Activated naive CD4-positive, alpha-beta T cell treated with anti-CD3 and anti-CD28 coated beads for 36 hours (primary cell): ENCODE data around the gene SEC16A. TPM values are rescaled to one million over a fixed set of nuclear protein-coding genes. Genes with fewer than 3 reads are reported as not detected.
"Not testable (repeated sequence)": the region's sequence is repeated elsewhere in the genome, so short reads cannot be mapped to it uniquely, and the experiment has no call there.

Experiments used
- CTCF ChIA-PET: fragments of 350-600 bp; sonication (Branson Sonifier 250); formaldehyde crosslinking; loops from one replicate; lab custom pipeline; 2021; ENCODE audit warnings: antibody characterized with exemption; lab: Charles Lee
- DNase-seq: peaks from one replicate; pipeline ENCODE4 v3.0.0-alpha.2; 2020
- H3K27ac Mint-ChIP-seq: one replicate; pipeline ENCODE4 v1.8.0; 2021; ENCODE audit warnings: mild to moderate bottlenecking, mixed read lengths
- H3K27me3 Mint-ChIP-seq: one replicate; pipeline ENCODE4 v1.8.0; 2021; ENCODE audit warnings: low read depth, mixed read lengths
- H3K36me3 Mint-ChIP-seq: one replicate; pipeline ENCODE4 v1.8.0; 2021; ENCODE audit warnings: low read depth, mixed read lengths
- H3K4me1 Mint-ChIP-seq: one replicate; pipeline ENCODE4 v1.8.0; 2021; ENCODE audit warnings: low read depth, mixed read lengths
- H3K4me3 Mint-ChIP-seq: one replicate; pipeline ENCODE4 v1.8.0; 2021; ENCODE audit warnings: mild to moderate bottlenecking, moderate library complexity, mixed read lengths
- H3K9me3 Mint-ChIP-seq: one replicate; pipeline ENCODE4 v1.8.0; 2021; ENCODE audit warnings: mixed read lengths
- intact Hi-C: fragments of 100-400 bp; cut with micrococcal nuclease; formaldehyde crosslinking; loops from one replicate; pipeline ENCODE4 v1.15.1; 2023
- total RNA-seq, 2 experiments: library from RNA; stranded (reverse); gene quantifications; one replicate each; pipeline ENCODE4 v1.2.3, GENCODE V29; 2021

SEC16A gene
- total RNA-seq, 2 experiments from 2014 or later = 44.1 to 47.3 TPM

DNA sequence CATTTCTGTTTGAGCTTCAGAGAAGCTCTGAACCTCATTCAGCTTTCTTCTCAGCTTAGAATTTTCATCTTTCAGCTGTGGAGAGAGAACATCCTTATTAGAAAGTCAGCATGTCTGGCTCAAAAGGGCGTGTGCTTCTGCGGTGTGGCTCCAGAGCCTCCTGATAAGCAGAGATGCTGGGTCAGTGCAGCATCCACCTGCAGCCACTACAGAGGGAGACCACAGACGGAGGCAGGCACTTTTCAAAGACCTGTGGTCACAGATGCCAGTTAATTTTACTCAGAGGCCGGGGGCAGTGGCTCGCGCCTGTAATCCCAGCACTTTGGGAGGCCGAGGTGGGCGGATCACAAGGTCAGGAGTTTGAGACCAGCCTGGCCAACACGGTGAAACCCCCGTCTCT, 76.9 kb downstream of the SEC16A start:
- Mint-ChIP-seq H3K36me3 (peaks cover 63% of the 10 kb centered on the region), H3K4me1 (peaks cover 74% of the 10 kb centered on the region), H3K27ac (peak overlapping the region; percentile 98)
- H3K27me3 Mint-ChIP-seq, DNase-seq, H3K4me3 Mint-ChIP-seq, H3K9me3 Mint-ChIP-seq: not testable (repeated sequence)
- CTCF ChIA-PET = interaction anchor here (0.6 to 0.9 kb wide), 2 partner anchors 40 to 224 kb away, joined by 3 to 4 read pairs; no protein-coding TSS in a partner anchor
- intact Hi-C loops = loop anchor here (2.0 kb wide), 2 partner anchors 33 to 161 kb away; partner anchors contain the start of genes INPP5E and QSOX2

DNA sequence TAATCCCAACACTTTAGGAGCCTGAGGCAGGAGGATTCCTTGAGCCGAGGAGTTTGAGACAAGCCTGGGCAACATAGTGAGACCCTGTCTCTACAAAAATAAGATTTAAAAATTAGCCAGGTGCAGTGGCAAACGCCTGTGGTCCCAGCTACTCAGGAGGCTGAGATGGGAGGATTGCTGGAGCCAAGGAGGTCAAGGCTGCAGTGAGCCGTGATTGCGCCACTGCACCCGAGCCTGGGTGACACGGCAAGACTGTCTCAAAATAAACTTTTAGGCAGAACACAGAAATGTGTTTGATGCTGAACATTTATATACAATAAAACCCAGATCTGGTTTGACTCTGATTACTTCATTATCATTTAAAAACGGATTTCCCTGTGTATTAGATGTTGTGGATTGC, 77.4 kb downstream of the SEC16A start:
- H3K27ac Mint-ChIP-seq = peak overlapping the region; percentile 98
- CTCF ChIA-PET = no interaction called here
- DNase-seq = no peak
- peaks cover 63% of the 10 kb centered on the region for H3K36me3 Mint-ChIP-seq
- H3K27me3 Mint-ChIP-seq = no peaks in the 10 kb centered on the region
- intact Hi-C loops = loop anchor here (2.0 kb wide), 2 partner anchors 33 to 161 kb away; partner anchors contain the start of genes INPP5E and QSOX2
- no peak overlapping the region for H3K4me3 Mint-ChIP-seq
- peaks cover 78% of the 10 kb centered on the region for H3K4me1 Mint-ChIP-seq
- no peaks in the 10 kb centered on the region for H3K9me3 Mint-ChIP-seq

DNA sequence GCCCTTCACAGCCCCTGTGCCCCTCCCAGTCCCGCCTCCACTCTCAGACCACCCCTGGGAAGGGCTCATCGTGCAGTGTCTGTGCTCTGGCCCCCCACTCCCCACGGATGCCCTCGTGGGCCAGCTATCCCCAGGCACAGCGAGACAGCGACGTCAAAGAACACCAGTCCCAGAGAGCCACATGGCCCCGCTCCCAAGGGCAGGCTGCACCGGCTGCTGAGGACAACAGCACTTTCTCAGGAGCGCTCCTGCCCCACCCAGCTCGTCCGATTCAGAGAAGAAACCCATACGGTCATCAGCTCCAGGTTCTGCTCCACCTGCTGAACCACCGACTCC, 78.1 kb downstream of the SEC16A start:
- Mint-ChIP-seq H3K27ac (peak overlapping the region; percentile 98), H3K36me3 (peaks cover 60% of the 10 kb centered on the region), H3K27me3 (no peaks in the 10 kb centered on the region), H3K9me3 (no peaks in the 10 kb centered on the region), H3K4me3 (peak overlapping the region; percentile 60), H3K4me1 (peaks cover 76% of the 10 kb centered on the region)
- CTCF ChIA-PET = no interaction called here
- no peak for DNase-seq
- intact Hi-C loops = loop anchor here (1.0 to 5.0 kb wide), 8 partner anchors 34 to 683 kb away; partner anchors contain the start of genes CAMSAP1, INPP5E, MAN1B1 and QSOX2

DNA sequence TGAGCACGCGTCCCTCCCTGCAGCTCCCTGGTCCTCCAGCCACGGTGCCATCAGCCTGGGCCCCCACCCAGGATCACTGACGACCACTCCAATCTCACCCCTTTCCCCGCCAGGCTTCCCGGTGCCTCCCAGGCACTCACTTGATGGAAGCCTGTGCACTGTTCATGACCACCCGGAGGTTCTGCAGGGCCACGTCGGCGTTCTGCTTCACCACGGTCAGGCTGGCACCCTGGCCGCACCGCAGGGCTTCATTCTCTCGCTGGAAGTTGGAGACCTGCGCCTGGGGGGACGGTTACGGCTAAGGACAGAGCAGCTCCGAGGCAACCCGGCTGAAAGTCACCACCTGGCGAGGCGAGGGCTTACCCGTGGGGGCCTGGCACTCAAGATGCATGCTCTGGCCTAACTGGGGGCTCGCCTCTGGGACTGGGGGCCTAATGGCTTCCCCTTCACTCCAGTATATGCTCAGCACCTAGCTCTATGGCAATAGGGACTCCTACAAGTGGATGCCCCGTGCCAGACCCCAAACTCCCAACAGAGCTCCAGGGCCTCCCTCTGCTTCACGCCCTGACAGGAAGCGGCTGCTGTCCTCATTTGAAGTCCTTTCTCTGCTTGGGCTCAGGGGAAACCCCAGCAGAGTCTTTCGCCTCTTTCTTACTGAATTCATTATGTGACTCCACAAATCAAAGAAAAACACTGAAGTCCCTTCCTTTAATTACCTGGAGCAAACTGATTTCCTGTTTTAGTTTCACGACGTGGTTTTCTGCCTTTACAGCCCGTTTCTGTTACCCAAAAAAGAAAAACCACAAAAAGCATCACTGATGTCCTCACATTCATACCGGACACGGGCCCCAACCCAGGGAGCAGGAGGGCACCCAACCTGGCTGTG, 78.7 kb downstream of the SEC16A start:
- H3K27ac Mint-ChIP-seq = peak overlapping the region; percentile 98
- H3K4me1 Mint-ChIP-seq = peaks cover 72% of the 10 kb centered on the region
- DNase-seq = peak; percentile 85
- H3K4me3 Mint-ChIP-seq = peak overlapping the region; percentile 60
- CTCF ChIA-PET = interaction anchor here (0.6 to 1.4 kb wide), 7 partner anchors 10 to 135 kb away, joined by 3 to 5 read pairs (median 4); no protein-coding TSS in a partner anchor
- peaks cover 58% of the 10 kb centered on the region for H3K36me3 Mint-ChIP-seq
- intact Hi-C loops = loop anchor here (1.0 to 5.0 kb wide), 11 partner anchors 35 to 683 kb away; partner anchors contain the start of genes CAMSAP1, DNLZ, INPP5E and MAN1B1
- H3K9me3 Mint-ChIP-seq = no peaks in the 10 kb centered on the region
- no peaks in the 10 kb centered on the region for H3K27me3 Mint-ChIP-seq

DNA sequence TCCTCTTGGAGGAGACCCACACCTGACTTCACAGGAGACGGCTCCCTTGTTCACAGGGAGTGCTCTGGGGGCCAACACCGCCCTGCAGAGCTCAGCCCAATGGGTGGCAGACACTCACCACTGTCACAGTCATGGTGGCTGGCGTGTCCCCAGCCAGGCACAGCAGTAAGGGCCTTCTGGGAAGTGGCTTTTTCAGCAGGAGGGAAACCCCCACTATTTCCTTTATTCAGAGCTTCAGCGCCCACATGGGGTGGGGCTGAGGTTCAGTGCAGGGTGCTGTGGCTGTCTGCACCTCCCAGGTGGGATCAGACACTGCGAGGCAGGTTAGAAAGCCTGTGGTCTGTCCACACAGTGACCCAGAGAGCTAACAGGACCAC, 79.3 kb downstream of the SEC16A start:
- Mint-ChIP-seq H3K27ac (peak overlapping the region; percentile 98), H3K27me3 (no peaks in the 10 kb centered on the region), H3K4me1 (peaks cover 72% of the 10 kb centered on the region), H3K4me3 (peak overlapping the region; percentile 60), H3K36me3 (peaks cover 58% of the 10 kb centered on the region), H3K9me3 (no peaks in the 10 kb centered on the region)
- intact Hi-C loops = loop anchor here (1.0 to 5.0 kb wide), 7 partner anchors 40 to 684 kb away; partner anchors contain the start of genes CAMSAP1, DNLZ, MAN1B1 and SEC16A
- CTCF ChIA-PET = interaction anchor here (0.6 to 1.4 kb wide), 8 partner anchors 11 to 136 kb away, joined by 3 to 5 read pairs (median 4); no protein-coding TSS in a partner anchor
- DNase-seq = peak; percentile 90

DNA sequence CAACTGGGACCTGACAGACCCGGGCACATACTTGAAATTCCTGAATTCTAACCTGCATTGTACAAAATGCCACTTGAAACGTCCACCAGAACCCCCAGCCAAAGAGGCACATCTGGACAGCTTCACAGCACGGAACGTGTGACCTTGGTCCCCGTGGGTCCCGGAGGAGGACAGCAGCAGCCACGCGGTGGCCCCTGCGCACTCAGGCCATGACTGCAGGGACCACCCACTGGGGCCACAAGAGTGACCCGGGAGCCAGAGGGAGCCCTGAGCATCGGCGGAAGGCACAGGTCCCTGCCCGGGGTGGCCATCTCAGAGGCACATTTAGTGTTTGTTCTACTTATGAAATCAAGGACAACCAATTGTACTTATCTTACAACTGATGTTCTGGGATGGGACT, 80.8 kb downstream of the SEC16A start:
- Mint-ChIP-seq H3K27ac (peak overlapping the region; percentile 85), H3K4me3 (no peak overlapping the region), H3K4me1 (peaks cover 65% of the 10 kb centered on the region), H3K27me3 (no peaks in the 10 kb centered on the region), H3K36me3 (peaks cover 53% of the 10 kb centered on the region), H3K9me3 (no peaks in the 10 kb centered on the region)
- no peak for DNase-seq
- CTCF ChIA-PET = interaction anchor here (1.0 kb wide), 1 partner anchor 90 kb away, joined by 3 read pairs; no protein-coding TSS in a partner anchor
- intact Hi-C loops = loop anchor here (5.0 kb wide), 4 partner anchors 285 to 685 kb away; partner anchors contain the start of genes CAMSAP1, MAN1B1 and TMEM250

DNA sequence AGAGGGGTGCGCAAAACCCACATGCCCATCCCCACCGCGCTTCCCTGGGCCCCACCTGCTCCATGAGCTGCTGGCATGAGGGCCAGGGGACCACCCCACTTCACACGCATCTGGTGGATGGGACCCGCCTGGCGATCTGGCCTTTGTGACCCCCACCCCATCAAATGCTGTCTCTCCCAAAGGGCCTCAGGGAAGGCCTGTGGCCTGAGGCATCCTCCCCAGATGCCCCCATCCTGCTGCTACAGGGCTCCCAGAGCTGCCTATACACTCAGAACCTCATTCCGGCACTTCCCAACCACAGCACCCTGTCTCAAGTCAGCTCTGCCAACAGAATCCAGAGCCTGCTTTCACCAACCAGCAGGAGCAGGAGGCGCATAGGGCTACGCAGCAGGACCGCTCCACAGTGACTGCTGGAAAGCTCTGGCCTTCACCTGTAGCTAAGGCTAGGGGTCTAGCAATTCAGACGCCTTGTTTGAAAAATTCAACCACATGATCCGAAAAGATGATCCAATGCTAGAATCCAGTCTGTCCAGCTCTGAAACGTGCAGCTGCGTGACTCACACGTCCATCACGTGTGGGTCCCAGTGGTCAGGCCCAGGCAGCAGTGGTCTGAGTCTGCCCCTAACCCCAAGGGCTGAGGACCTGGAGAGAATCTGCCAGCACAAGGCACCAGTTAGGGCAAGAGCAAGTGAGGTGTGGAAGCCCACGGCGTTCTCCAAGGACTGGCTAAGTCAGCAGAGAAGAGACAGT, 81.5 kb downstream of the SEC16A start:
- H3K36me3 Mint-ChIP-seq = peaks cover 56% of the 10 kb centered on the region
- H3K4me3 Mint-ChIP-seq = peak overlapping the region; percentile 19
- H3K9me3 Mint-ChIP-seq = no peaks in the 10 kb centered on the region
- H3K4me1 Mint-ChIP-seq = peaks cover 63% of the 10 kb centered on the region
- no peak for DNase-seq
- H3K27ac Mint-ChIP-seq = peak overlapping the region; percentile 85
- CTCF ChIA-PET = interaction anchor here (0.6 to 1.2 kb wide), 9 partner anchors 8 to 482 kb away, joined by 3 to 8 read pairs (median 3); no protein-coding TSS in a partner anchor
- intact Hi-C loops = loop anchor here (5.0 kb wide), 4 partner anchors 284 to 686 kb away; partner anchors contain the start of genes CAMSAP1, MAN1B1 and TMEM250
- no peaks in the 10 kb centered on the region for H3K27me3 Mint-ChIP-seq

DNA sequence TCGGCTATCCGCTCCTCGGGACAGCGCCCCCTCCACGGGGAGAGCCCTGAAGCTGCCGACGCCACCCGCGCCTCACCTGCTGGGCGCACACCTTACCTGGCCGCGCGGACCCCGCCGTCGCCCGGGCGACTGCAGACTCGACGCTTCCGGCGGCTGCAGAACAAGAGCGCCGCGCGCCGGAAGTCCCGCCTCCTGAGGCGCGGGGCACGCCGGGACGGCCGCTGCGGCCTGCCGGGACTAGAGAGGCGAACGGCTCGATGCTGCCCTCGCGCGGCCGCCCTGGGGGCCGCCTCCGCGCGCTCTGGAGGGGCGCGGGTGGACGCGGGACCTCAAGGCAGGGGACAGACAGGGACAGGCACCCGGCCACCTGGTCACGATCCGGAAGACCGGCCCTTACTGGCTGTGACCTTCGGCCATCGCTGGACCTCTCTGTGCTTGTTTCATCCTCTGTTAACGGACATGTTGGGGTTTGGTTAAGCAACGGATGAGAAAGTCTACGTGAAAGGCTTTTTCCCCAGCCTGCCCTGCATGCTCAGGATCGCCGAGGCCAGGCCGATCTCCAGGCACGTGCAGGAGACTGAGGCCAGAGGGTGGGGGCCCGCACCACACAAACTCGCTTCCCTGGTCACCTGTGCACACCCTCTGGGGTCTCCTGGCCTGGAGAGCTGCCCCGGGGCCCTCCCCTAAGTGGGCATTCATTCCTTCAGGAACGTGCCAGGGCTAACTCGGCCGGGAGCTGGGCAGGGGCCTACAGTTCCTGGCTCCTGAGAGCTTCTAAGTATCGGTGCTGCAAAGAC, 82.6 kb downstream of the SEC16A start, which contains the start of gene SNAPC4:
Gene SNAPC4 (minus strand): TSS at position 133 of the 797 bp plus-strand sequence. CDS start 1,742 bp downstream, outside the sequence.
- peak within 1 kb of the TSS; percentile 59 for H3K27ac Mint-ChIP-seq
- peak; percentile 85 for DNase-seq
- no peaks in the 10 kb centered on the region for H3K27me3 Mint-ChIP-seq
- H3K4me3 Mint-ChIP-seq = peak within 1 kb of the TSS; percentile 78
- CTCF ChIA-PET = interaction anchor here (0.6 to 1.5 kb wide), 8 partner anchors 9 to 483 kb away, joined by 3 to 8 read pairs (median 3); partner anchors contain the start of gene DNLZ
- peaks cover 51% of the 10 kb centered on the region for H3K36me3 Mint-ChIP-seq
- intact Hi-C loops = loop anchor here (1.0 to 5.0 kb wide), 6 partner anchors 10 to 687 kb away; partner anchors contain the start of genes CAMSAP1, ENTR1, MAN1B1 and PMPCA
- H3K9me3 Mint-ChIP-seq = no peaks in the 10 kb centered on the region
- H3K4me1 Mint-ChIP-seq = peaks cover 57% of the 10 kb centered on the region

DNA sequence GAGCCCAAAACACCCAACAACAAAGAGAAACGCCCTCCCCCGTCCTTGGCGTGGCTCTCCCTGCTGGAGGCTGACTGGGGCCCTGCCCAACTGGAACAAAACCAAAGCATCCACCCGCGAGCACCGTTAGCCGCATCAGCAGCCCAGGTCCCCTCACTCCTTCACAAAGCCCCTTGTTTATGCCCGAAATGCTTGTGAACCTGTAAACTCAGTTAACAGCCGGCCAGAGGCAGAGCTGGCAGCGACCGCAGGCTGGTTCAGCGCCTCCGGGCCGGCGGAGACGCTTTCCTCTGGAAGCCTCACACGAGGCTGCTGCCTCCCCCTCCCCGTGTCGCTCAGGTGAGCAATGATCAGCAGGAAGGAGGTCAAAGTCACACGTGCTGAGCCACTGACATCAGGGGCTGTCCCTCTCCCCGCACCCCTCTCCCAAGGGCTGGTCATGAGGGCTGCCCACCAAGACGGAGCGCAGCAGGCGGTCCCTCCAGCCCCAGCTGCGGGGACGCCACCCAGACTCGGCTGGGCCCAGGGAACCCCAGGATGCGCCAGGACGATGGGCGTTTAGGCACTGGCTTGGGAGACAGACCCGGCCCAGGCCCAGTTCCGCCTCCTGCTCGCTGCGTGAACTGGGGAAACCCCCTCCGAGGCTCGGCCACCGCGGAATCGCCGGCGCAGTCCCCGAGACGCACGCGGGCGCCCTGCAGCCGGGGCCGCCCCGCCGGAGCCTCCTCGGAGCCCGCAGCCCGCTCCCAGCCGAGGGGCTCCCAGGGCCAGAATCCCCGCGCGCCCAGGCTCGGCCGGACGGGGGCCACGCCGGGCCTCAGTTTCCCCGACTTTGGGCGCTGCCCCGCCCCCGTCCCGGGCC, 83.4 kb downstream of the SEC16A start:
- Mint-ChIP-seq H3K27me3 (no peaks in the 10 kb centered on the region), H3K27ac (peak overlapping the region; percentile 43), H3K36me3 (peaks cover 48% of the 10 kb centered on the region), H3K4me3 (peak overlapping the region; percentile 78), H3K4me1 (peaks cover 48% of the 10 kb centered on the region), H3K9me3 (no peaks in the 10 kb centered on the region)
- DNase-seq = peak; percentile 58
- CTCF ChIA-PET = interaction anchor here (0.7 to 1.5 kb wide), 2 partner anchors 10 to 36 kb away, joined by 3 read pairs; partner anchors contain the start of gene DNLZ
- intact Hi-C loops = loop anchor here (1.0 to 5.0 kb wide), 6 partner anchors 11 to 688 kb away; partner anchors contain the start of genes CAMSAP1, ENTR1, MAN1B1 and PMPCA

DNA sequence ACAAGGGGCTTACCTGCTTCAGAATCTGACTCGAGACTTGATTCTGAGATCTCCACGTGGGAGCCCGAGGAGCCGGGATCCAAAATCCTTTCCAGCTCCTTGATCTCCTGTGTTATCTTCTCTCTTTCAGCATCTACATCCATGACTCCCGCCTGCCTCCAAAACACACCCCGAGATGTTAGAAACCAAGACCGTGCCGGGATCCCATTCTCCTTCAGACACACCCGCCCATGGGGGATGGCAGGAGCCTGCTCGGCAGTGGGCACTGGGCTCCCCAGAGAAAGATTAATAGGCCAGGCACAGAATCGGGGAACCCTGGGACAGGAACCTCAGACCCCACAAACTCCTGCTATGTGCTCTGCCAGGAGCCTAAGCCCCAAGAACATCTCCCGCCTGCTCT, 84.6 kb downstream of the SEC16A start:
- CTCF ChIA-PET = interaction anchor here (0.6 to 1.1 kb wide), 3 partner anchors 9 to 29 kb away, joined by 3 read pairs; no protein-coding TSS in a partner anchor
- Mint-ChIP-seq H3K4me3 (peak overlapping the region; percentile 78), H3K9me3 (no peaks in the 10 kb centered on the region), H3K4me1 (peaks cover 37% of the 10 kb centered on the region), H3K27me3 (no peaks in the 10 kb centered on the region), H3K36me3 (peaks cover 42% of the 10 kb centered on the region), H3K27ac (peak overlapping the region; percentile 41)
- DNase-seq = no peak
- intact Hi-C loops = no loop called here
